WTC11 (cell line): ENCODE results near the gene CARD19. TPM values are rescaled to one million over a fixed set of nuclear protein-coding genes. Genes with fewer than 3 reads are reported as not detected.

ENCODE experiments used
- ATAC-seq: fragments of 200-7000 bp; cut with Tn5 transposase; 2 replicates; pipeline ENCODE4 v1.10.0; 2021; ENCODE audit warnings: mild to moderate bottlenecking, moderate library complexity
- CTCF ChIA-PET: fragments of 300-600 bp; sonication (Branson Sonifier 250); formaldehyde crosslinking; loops from one replicate; lab custom pipeline; 2021; ENCODE audit warnings: antibody characterized with exemption; lab: Charles Lee
- POLR2A ChIA-PET: fragments of 350-600 bp; sonication (Branson Sonifier 250); formaldehyde crosslinking; loops from one replicate; lab custom pipeline; 2021; ENCODE audit warnings: antibody characterized with exemption; lab: Charles Lee
- DNase-seq: peaks from one replicate; pipeline ENCODE4 v3.0.0; 2021; ENCODE audit warnings: low spot score
- H3K27ac Mint-ChIP-seq: 2 replicates; pipeline ENCODE4 v1.8.0; 2021; ENCODE audit warnings: mixed read lengths
- H3K27me3 Mint-ChIP-seq: 2 replicates; pipeline ENCODE4 v1.8.0; 2021; ENCODE audit warnings: low read depth, mild to moderate bottlenecking, moderate library complexity, mixed read lengths
- H3K36me3 Mint-ChIP-seq: 2 replicates; pipeline ENCODE4 v1.8.0; 2021; ENCODE audit warnings: mixed read lengths
- H3K4me1 Mint-ChIP-seq: 2 replicates; pipeline ENCODE4 v1.8.0; 2022; ENCODE audit warnings: mixed read lengths
- H3K4me3 Mint-ChIP-seq: 2 replicates; pipeline ENCODE4 v1.8.0; 2021; ENCODE audit warnings: mild to moderate bottlenecking, moderate library complexity, mixed read lengths
- H3K9me3 Mint-ChIP-seq: 2 replicates; pipeline ENCODE4 v1.8.0; 2021; ENCODE audit warnings: mixed read lengths
- ATF1 ChIP-seq: sonication (generic); formaldehyde crosslinking; IDR thresholded peaks from 2 replicates; pipeline ENCODE4 v1.8.1; 2023; ENCODE audit warnings: mild to moderate bottlenecking, moderate library complexity, missing genetic modification reagents
- FOXK1 ChIP-seq: sonication (generic); formaldehyde crosslinking; IDR thresholded peaks from 2 replicates; pipeline ENCODE4 v1.8.0; 2022; ENCODE audit warnings: mild to moderate bottlenecking, moderate library complexity, missing genetic modification reagents
- GABPB1 ChIP-seq: sonication (generic); formaldehyde crosslinking; IDR thresholded peaks from 2 replicates; pipeline ENCODE4 v1.8.1; 2023; ENCODE audit warnings: mild to moderate bottlenecking, missing genetic modification reagents
- HMGA2 ChIP-seq: fragments of 250-450 bp; sonication (Bioruptor Pico); IDR thresholded peaks from 2 replicates; pipeline ENCODE4 v1.4.0; 2021; ENCODE audit warnings: mild to moderate bottlenecking, moderate library complexity
- NR1H2 ChIP-seq: sonication (generic); formaldehyde crosslinking; IDR thresholded peaks from 2 replicates; pipeline ENCODE4 v1.9.0; 2021; ENCODE audit warnings: mild to moderate bottlenecking, moderate library complexity, missing genetic modification reagents
- NR2C2 ChIP-seq: sonication (generic); formaldehyde crosslinking; IDR thresholded peaks from 2 replicates; pipeline ENCODE4 v1.8.0; 2022; ENCODE audit warnings: mild to moderate bottlenecking, missing genetic modification reagents
- OVOL2 ChIP-seq: fragments of 250-450 bp; sonication (Bioruptor Pico); IDR thresholded peaks from 2 replicates; pipeline ENCODE4 v1.9.0; 2021; ENCODE audit warnings: mild to moderate bottlenecking, borderline replicate concordance
- RELA ChIP-seq: sonication (generic); formaldehyde crosslinking; IDR thresholded peaks from 2 replicates; pipeline ENCODE4 v1.8.1; 2022; ENCODE audit warnings: missing genetic modification reagents, mild to moderate bottlenecking, borderline replicate concordance
- RORB ChIP-seq: fragments of 250-450 bp; sonication (Bioruptor Pico); IDR thresholded peaks from 2 replicates; pipeline ENCODE4 v1.9.0; 2021; ENCODE audit warnings: mild to moderate bottlenecking
- ZBTB43 ChIP-seq: sonication (generic); formaldehyde crosslinking; IDR thresholded peaks from 2 replicates; pipeline ENCODE4 v1.8.1; 2023; ENCODE audit warnings: mild to moderate bottlenecking, missing genetic modification reagents
- ZNF121 ChIP-seq: sonication (generic); formaldehyde crosslinking; IDR thresholded peaks from 2 replicates; pipeline ENCODE4 v1.8.0; 2023; ENCODE audit warnings: missing genetic modification reagents
- ZNF396 ChIP-seq: fragments of 250-450 bp; sonication (Bioruptor Pico); IDR thresholded peaks from 2 replicates; pipeline ENCODE4 v1.8.0; 2021; ENCODE audit warnings: mild to moderate bottlenecking, moderate library complexity, borderline replicate concordance
- ZNF425 ChIP-seq: fragments of 250-450 bp; sonication (Bioruptor Pico); conservative IDR thresholded peaks from 2 replicates; pipeline ENCODE4 v1.9.0; 2021; ENCODE audit warnings: mild to moderate bottlenecking
- total RNA-seq: library from RNA; stranded (reverse); gene quantifications from 3 replicates; pipeline ENCODE4 v1.2.3, GENCODE V29; 2021
- TF ChIP-seq, protein P1 (sequence below): fragments of 200-600 bp; IDR thresholded peaks from 2 replicates; pipeline ENCODE4 v1.8.0; 2022; ENCODE audit warnings: antibody characterized with exemption
- TF ChIP-seq, protein P2 (sequence below): sonication (generic); formaldehyde crosslinking; IDR thresholded peaks from 2 replicates; pipeline ENCODE4 v1.8.0; 2022; ENCODE audit warnings: mild to moderate bottlenecking, missing genetic modification reagents
- TF ChIP-seq, protein P3 (sequence below): fragments of 250-450 bp; sonication (Bioruptor Pico); IDR thresholded peaks from 2 replicates; pipeline ENCODE4 v1.9.0; 2021; ENCODE audit warnings: mild to moderate bottlenecking, borderline replicate concordance
- TF ChIP-seq, protein P4 (sequence below): sonication (generic); formaldehyde crosslinking; IDR thresholded peaks from 2 replicates; pipeline ENCODE4 v1.8.0; 2022; ENCODE audit warnings: mild to moderate bottlenecking, missing genetic modification reagents
- TF ChIP-seq, protein P5 (sequence below): sonication (generic); formaldehyde crosslinking; conservative IDR thresholded peaks from 2 replicates; pipeline ENCODE4 v1.8.1; 2022; ENCODE audit warnings: mild to moderate bottlenecking, missing genetic modification reagents

CARD19 gene
- total RNA-seq, 1 experiment from 2014 or later: 34.5 TPM

DNA sequence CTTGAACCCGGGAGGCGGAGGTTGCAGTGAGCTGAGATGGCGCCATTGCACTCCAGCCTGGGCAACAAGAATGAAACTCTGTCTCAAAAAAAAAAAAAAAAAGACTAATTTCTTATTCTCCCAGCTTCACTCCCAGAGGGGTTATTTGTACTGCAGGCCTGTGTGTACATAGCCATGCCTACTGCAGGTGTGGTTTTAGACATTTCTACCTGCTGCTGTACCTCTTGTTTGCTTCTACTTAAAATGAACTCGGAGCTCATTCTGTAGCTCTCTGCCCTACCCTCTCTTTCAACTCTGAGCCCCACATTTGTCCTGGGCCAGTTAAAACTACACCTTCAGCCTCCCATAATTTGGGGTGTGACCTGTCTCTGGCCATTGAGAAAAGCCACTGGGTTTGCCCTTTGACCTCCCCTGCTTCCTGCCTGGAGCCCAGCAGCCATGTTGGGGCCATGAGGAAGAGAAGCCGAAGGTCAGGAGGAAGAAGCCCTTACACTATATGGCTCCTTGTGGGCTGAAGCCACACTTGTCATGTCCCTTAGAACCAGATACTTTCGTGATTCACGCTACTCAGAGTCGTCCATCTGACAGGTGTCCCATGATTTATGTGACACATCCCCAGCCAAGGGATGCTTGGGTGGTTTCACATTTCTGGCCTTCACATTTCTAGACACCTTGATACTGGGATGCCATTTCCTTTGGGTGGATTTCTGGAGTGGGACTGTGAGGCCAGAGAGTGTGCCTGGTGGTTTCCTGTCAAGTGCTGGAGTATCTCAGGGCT is 9.4 kb upstream of the CARD19 start:
- Mint-ChIP-seq H3K36me3 (peaks cover 12% of the 10 kb centered on the region), H3K4me3 (no peak overlapping the region), H3K9me3 (peaks cover 11% of the 10 kb centered on the region), H3K27me3 (no peaks in the 10 kb centered on the region; the same call in 1 of the 2 replicates), H3K27ac (no peak overlapping the region), H3K4me1 (peaks cover 2% of the 10 kb centered on the region; the same call in 1 of the 2 replicates)
- POLR2A ChIA-PET: no interaction called here
- ATAC-seq (no peak), DNase-seq (no peak)
- CTCF ChIA-PET: no interaction called here
- TF ChIP-seq NR1H2 (CRISPR knock-in tag) (no peak), RELA (CRISPR knock-in tag) (no peak), NR2C2 (no peak), GABPB1 (CRISPR knock-in tag) (no peak), ZBTB43 (CRISPR knock-in tag) (no peak), FOXK1 (CRISPR knock-in tag) (no peak), ZNF121 (CRISPR knock-in tag) (no peak), ATF1 (CRISPR knock-in tag) (no peak), RORB (no peak), HMGA2 (CRISPR knock-in tag) (no peak), ZNF425 (CRISPR knock-in tag) (no peak), OVOL2 (CRISPR knock-in tag) (no peak), ZNF396 (no peak)
- TF ChIP-seq, protein P1, sequence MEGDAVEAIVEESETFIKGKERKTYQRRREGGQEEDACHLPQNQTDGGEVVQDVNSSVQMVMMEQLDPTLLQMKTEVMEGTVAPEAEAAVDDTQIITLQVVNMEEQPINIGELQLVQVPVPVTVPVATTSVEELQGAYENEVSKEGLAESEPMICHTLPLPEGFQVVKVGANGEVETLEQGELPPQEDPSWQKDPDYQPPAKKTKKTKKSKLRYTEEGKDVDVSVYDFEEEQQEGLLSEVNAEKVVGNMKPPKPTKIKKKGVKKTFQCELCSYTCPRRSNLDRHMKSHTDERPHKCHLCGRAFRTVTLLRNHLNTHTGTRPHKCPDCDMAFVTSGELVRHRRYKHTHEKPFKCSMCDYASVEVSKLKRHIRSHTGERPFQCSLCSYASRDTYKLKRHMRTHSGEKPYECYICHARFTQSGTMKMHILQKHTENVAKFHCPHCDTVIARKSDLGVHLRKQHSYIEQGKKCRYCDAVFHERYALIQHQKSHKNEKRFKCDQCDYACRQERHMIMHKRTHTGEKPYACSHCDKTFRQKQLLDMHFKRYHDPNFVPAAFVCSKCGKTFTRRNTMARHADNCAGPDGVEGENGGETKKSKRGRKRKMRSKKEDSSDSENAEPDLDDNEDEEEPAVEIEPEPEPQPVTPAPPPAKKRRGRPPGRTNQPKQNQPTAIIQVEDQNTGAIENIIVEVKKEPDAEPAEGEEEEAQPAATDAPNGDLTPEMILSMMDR: no peak
- TF ChIP-seq, protein P2, sequence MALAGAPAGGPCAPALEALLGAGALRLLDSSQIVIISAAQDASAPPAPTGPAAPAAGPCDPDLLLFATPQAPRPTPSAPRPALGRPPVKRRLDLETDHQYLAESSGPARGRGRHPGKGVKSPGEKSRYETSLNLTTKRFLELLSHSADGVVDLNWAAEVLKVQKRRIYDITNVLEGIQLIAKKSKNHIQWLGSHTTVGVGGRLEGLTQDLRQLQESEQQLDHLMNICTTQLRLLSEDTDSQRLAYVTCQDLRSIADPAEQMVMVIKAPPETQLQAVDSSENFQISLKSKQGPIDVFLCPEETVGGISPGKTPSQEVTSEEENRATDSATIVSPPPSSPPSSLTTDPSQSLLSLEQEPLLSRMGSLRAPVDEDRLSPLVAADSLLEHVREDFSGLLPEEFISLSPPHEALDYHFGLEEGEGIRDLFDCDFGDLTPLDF: no peak
- TF ChIP-seq, protein P3, sequence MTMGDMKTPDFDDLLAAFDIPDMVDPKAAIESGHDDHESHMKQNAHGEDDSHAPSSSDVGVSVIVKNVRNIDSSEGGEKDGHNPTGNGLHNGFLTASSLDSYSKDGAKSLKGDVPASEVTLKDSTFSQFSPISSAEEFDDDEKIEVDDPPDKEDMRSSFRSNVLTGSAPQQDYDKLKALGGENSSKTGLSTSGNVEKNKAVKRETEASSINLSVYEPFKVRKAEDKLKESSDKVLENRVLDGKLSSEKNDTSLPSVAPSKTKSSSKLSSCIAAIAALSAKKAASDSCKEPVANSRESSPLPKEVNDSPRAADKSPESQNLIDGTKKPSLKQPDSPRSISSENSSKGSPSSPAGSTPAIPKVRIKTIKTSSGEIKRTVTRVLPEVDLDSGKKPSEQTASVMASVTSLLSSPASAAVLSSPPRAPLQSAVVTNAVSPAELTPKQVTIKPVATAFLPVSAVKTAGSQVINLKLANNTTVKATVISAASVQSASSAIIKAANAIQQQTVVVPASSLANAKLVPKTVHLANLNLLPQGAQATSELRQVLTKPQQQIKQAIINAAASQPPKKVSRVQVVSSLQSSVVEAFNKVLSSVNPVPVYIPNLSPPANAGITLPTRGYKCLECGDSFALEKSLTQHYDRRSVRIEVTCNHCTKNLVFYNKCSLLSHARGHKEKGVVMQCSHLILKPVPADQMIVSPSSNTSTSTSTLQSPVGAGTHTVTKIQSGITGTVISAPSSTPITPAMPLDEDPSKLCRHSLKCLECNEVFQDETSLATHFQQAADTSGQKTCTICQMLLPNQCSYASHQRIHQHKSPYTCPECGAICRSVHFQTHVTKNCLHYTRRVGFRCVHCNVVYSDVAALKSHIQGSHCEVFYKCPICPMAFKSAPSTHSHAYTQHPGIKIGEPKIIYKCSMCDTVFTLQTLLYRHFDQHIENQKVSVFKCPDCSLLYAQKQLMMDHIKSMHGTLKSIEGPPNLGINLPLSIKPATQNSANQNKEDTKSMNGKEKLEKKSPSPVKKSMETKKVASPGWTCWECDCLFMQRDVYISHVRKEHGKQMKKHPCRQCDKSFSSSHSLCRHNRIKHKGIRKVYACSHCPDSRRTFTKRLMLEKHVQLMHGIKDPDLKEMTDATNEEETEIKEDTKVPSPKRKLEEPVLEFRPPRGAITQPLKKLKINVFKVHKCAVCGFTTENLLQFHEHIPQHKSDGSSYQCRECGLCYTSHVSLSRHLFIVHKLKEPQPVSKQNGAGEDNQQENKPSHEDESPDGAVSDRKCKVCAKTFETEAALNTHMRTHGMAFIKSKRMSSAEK (CRISPR knock-in tag): no peak
- TF ChIP-seq, protein P4, sequence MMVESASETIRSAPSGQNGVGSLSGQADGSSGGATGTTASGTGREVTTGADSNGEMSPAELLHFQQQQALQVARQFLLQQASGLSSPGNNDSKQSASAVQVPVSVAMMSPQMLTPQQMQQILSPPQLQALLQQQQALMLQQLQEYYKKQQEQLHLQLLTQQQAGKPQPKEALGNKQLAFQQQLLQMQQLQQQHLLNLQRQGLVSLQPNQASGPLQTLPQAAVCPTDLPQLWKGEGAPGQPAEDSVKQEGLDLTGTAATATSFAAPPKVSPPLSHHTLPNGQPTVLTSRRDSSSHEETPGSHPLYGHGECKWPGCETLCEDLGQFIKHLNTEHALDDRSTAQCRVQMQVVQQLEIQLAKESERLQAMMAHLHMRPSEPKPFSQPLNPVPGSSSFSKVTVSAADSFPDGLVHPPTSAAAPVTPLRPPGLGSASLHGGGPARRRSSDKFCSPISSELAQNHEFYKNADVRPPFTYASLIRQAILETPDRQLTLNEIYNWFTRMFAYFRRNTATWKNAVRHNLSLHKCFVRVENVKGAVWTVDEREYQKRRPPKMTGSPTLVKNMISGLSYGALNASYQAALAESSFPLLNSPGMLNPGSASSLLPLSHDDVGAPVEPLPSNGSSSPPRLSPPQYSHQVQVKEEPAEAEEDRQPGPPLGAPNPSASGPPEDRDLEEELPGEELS (CRISPR knock-in tag): no peak
- TF ChIP-seq, protein P5, sequence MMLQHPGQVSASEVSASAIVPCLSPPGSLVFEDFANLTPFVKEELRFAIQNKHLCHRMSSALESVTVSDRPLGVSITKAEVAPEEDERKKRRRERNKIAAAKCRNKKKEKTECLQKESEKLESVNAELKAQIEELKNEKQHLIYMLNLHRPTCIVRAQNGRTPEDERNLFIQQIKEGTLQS (CRISPR knock-in tag): no peak
